GM23338 (cell line): ENCODE measurements around the gene SMG6. TPM values are rescaled to one million over a fixed set of nuclear protein-coding genes. Genes with fewer than 3 reads are reported as not detected.

Source experiments
- ATAC-seq: fragments of 200-7000 bp; cut with Tn5 transposase; 3 replicates; pipeline ENCODE4 v1.9.1; 2020
- DNase-seq: peaks from one replicate; pipeline ENCODE4 v3.0.0-alpha.2; 2015; ENCODE audit warnings: low spot score
- H2AFZ ChIP-seq: fragments of 200-600 bp; sonication (generic); 2 replicates; pipeline ENCODE4 v1.8.0; 2016; ENCODE audit warnings: antibody characterized with exemption, mild to moderate bottlenecking, moderate library complexity
- H3F3A ChIP-seq: fragments of 200-600 bp; sonication (generic); replicated peaks from 2 replicates; pipeline ENCODE4 v1.8.0; 2017; ENCODE audit warnings: antibody characterized with exemption, mixed run types, low read depth
- H3K27ac ChIP-seq: fragments of 200-600 bp; sonication (generic); 2 replicates; pipeline ENCODE4 v1.6.1; 2016; ENCODE audit warnings: low read depth
- H3K27me3 ChIP-seq: fragments of 200-600 bp; sonication (generic); 2 replicates; pipeline ENCODE4 v1.8.0; 2016; ENCODE audit warnings: mild to moderate bottlenecking, mixed run types, moderate library complexity; ENCODE audit not compliant: insufficient read depth
- H3K36me3 ChIP-seq: fragments of 200-600 bp; sonication (generic); 2 replicates; pipeline ENCODE4 v1.8.0; 2016; ENCODE audit warnings: mild to moderate bottlenecking; ENCODE audit not compliant: insufficient read depth
- H3K4me1 ChIP-seq: fragments of 200-600 bp; sonication (generic); 2 replicates; pipeline ENCODE4 v1.8.0; 2016; ENCODE audit warnings: mild to moderate bottlenecking, moderate library complexity; ENCODE audit not compliant: insufficient read depth
- H3K4me2 ChIP-seq: fragments of 200-600 bp; sonication (generic); 2 replicates; pipeline ENCODE4 v1.7.1; 2017; ENCODE audit warnings: mixed run types
- H3K4me3 ChIP-seq: fragments of 200-600 bp; sonication (generic); 2 replicates; pipeline ENCODE4 v1.6.1; 2016; ENCODE audit warnings: mixed run types
- H3K79me2 ChIP-seq: fragments of 200-600 bp; sonication (generic); replicated peaks from 2 replicates; pipeline ENCODE4 v1.8.0; 2017; ENCODE audit warnings: mild to moderate bottlenecking; ENCODE audit not compliant: insufficient read depth
- H3K9me2 ChIP-seq: fragments of 200-600 bp; sonication (generic); 2 replicates; pipeline ENCODE4 v1.8.0; 2017; ENCODE audit not compliant: insufficient read depth
- H4K20me1 ChIP-seq: fragments of 200-600 bp; sonication (generic); replicated peaks from 2 replicates; pipeline ENCODE4 v1.8.0; 2017; ENCODE audit warnings: mild to moderate bottlenecking; ENCODE audit not compliant: insufficient read depth
- H3K27ac Mint-ChIP-seq: 2 replicates; pipeline ENCODE4 v1.8.0; 2020; ENCODE audit warnings: inconsistent platforms, mild to moderate bottlenecking, moderate library complexity, mixed read lengths
- H3K27me3 Mint-ChIP-seq: 3 replicates; pipeline ENCODE4 v1.8.0; 2022; ENCODE audit warnings: low read depth, mild to moderate bottlenecking, moderate library complexity, mixed read lengths, inconsistent platforms; ENCODE audit not compliant: insufficient read depth, poor library complexity
- H3K36me3 Mint-ChIP-seq: 3 replicates; pipeline ENCODE4 v1.8.0; 2021; ENCODE audit warnings: low read depth, mild to moderate bottlenecking, inconsistent platforms, moderate library complexity, mixed read lengths
- H3K4me1 Mint-ChIP-seq: 3 replicates; pipeline ENCODE4 v1.8.0; 2020; ENCODE audit warnings: mild to moderate bottlenecking, inconsistent platforms, mixed read lengths
- H3K4me3 Mint-ChIP-seq: 3 replicates; pipeline ENCODE4 v1.8.0; 2021; ENCODE audit warnings: moderate library complexity, mild to moderate bottlenecking, inconsistent platforms, mixed read lengths
- H3K9me3 Mint-ChIP-seq: 3 replicates; pipeline ENCODE4 v1.8.0; 2020; ENCODE audit warnings: moderate library complexity, mild to moderate bottlenecking, inconsistent platforms, mixed read lengths
- EZH2phosphoT487 ChIP-seq: fragments of 200-600 bp; sonication (generic); IDR thresholded peaks from one replicate; pipeline ENCODE4 v1.8.1; 2018; ENCODE audit warnings: antibody characterized with exemption; ENCODE audit not compliant: unreplicated experiment
- POLR2AphosphoS5 ChIP-seq: IDR thresholded peaks from 2 replicates; pipeline ENCODE4 v1.6.1; 2016; ENCODE audit warnings: antibody characterized with exemption, low read depth
- STAT1 ChIP-seq: IDR thresholded peaks from one replicate; pipeline ENCODE4 v1.6.1; 2016; ENCODE audit warnings: antibody characterized with exemption; ENCODE audit not compliant: unreplicated experiment
- ZNF114 ChIP-seq: fragments of 250-450 bp; sonication (Bioruptor Pico); IDR thresholded peaks from 2 replicates; pipeline ENCODE4 v1.5.0; 2020; ENCODE audit warnings: mild to moderate bottlenecking, moderate library complexity
- ZNF331 ChIP-seq: fragments of 250-450 bp; sonication (Bioruptor Pico); IDR thresholded peaks from 2 replicates; pipeline ENCODE4 v1.5.0; 2020; ENCODE audit warnings: low read depth, mild to moderate bottlenecking, moderate library complexity
- polyA plus RNA-seq: library from polyadenylated mRNA; unstranded; fragments of >200 nt; fragmentation: Nextera tagmentation; extraction: Ambion mirVana; gene quantifications from 2 replicates; pipeline ENCODE4 v1.2.1, GENCODE V29; 2016
- total RNA-seq: library from RNA; depleted of rRNA; stranded (reverse); fragments of >200 nt; shearing (Covaris generic); gene quantifications from 2 replicates; pipeline ENCODE4 v1.2.3, GENCODE V29; 2014
- TF ChIP-seq, protein P1 (sequence below): fragments of 250-450 bp; sonication (Bioruptor Pico); IDR thresholded peaks from 2 replicates; pipeline ENCODE4 v1.5.0; 2020; ENCODE audit warnings: mild to moderate bottlenecking, moderate library complexity

Gene SMG6
- total and polyA plus RNA-seq, 2 experiments from 2014 or later: 10.4 to 43.1 TPM

- Histone ChIP-seq H3F3A (no peaks in the 10 kb centered on the region), H4K20me1 (no peaks in the 10 kb centered on the region), H3K79me2 (no peaks in the 10 kb centered on the region), H3K4me2 (no peak overlapping the region), H3K36me3 (no peaks in the 10 kb centered on the region), H2AFZ (no peak overlapping the region), H3K4me1 (no peaks in the 10 kb centered on the region), H3K9me2 (no peaks in the 10 kb centered on the region), H3K27me3 (no peaks in the 10 kb centered on the region), H3K4me3 (no peak overlapping the region), H3K27ac (no peak overlapping the region)
- no peaks in the 10 kb centered on the region for H3K9me3 Mint-ChIP-seq
- H3K27ac Mint-ChIP-seq: no peak overlapping the region; the same call in 1 of the 2 replicates
- H3K36me3 Mint-ChIP-seq: peaks cover 12% of the 10 kb centered on the region
- TF ChIP-seq ZNF331 (CRISPR knock-in tag) (no peak), EZH2phosphoT487 (no peak)
- TF ChIP-seq, protein P1, sequence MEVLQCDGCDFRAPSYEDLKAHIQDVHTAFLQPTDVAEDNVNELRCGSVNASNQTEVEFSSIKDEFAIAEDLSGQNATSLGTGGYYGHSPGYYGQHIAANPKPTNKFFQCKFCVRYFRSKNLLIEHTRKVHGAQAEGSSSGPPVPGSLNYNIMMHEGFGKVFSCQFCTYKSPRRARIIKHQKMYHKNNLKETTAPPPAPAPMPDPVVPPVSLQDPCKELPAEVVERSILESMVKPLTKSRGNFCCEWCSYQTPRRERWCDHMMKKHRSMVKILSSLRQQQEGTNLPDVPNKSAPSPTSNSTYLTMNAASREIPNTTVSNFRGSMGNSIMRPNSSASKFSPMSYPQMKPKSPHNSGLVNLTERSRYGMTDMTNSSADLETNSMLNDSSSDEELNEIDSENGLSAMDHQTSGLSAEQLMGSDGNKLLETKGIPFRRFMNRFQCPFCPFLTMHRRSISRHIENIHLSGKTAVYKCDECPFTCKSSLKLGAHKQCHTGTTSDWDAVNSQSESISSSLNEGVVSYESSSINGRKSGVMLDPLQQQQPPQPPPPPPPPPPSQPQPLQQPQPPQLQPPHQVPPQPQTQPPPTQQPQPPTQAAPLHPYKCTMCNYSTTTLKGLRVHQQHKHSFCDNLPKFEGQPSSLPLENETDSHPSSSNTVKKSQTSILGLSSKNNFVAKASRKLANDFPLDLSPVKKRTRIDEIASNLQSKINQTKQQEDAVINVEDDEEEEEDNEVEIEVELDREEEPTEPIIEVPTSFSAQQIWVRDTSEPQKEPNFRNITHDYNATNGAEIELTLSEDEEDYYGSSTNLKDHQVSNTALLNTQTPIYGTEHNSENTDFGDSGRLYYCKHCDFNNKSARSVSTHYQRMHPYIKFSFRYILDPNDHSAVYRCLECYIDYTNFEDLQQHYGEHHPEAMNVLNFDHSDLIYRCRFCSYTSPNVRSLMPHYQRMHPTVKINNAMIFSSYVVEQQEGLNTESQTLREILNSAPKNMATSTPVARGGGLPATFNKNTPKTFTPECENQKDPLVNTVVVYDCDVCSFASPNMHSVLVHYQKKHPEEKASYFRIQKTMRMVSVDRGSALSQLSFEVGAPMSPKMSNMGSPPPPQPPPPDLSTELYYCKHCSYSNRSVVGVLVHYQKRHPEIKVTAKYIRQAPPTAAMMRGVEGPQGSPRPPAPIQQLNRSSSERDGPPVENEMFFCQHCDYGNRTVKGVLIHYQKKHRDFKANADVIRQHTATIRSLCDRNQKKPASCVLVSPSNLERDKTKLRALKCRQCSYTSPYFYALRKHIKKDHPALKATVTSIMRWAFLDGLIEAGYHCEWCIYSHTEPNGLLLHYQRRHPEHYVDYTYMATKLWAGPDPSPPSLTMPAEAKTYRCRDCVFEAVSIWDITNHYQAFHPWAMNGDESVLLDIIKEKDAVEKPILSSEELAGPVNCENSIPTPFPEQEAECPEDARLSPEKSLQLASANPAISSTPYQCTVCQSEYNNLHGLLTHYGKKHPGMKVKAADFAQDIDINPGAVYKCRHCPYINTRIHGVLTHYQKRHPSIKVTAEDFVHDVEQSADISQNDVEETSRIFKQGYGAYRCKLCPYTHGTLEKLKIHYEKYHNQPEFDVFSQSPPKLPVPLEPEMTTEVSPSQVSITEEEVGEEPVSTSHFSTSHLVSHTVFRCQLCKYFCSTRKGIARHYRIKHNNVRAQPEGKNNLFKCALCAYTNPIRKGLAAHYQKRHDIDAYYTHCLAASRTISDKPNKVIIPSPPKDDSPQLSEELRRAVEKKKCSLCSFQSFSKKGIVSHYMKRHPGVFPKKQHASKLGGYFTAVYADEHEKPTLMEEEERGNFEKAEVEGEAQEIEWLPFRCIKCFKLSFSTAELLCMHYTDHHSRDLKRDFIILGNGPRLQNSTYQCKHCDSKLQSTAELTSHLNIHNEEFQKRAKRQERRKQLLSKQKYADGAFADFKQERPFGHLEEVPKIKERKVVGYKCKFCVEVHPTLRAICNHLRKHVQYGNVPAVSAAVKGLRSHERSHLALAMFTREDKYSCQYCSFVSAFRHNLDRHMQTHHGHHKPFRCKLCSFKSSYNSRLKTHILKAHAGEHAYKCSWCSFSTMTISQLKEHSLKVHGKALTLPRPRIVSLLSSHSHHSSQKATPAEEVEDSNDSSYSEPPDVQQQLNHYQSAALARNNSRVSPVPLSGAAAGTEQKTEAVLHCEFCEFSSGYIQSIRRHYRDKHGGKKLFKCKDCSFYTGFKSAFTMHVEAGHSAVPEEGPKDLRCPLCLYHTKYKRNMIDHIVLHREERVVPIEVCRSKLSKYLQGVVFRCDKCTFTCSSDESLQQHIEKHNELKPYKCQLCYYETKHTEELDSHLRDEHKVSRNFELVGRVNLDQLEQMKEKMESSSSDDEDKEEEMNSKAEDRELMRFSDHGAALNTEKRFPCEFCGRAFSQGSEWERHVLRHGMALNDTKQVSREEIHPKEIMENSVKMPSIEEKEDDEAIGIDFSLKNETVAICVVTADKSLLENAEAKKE (CRISPR knock-in tag): no peak
- H3K27me3 Mint-ChIP-seq: peaks cover 8% of the 10 kb centered on the region
- DNase-seq (no peak), ATAC-seq (no peak)
- no peak overlapping the region for H3K4me3 Mint-ChIP-seq
- peaks cover 5% of the 10 kb centered on the region; the same call in 1 of the 3 replicates for H3K4me1 Mint-ChIP-seq
These were observed 222.0 kb downstream of the SMG6 start for GRCh38 chr17:2081564-2081963.

- Mint-ChIP-seq H3K36me3 (peaks cover 12% of the 10 kb centered on the region; the same call in 2 of the 3 replicates), H3K27me3 (peaks cover 14% of the 10 kb centered on the region), H3K4me3 (no peak overlapping the region), H3K4me1 (peaks cover 15% of the 10 kb centered on the region), H3K27ac (no peak overlapping the region), H3K9me3 (no peaks in the 10 kb centered on the region)
- Histone ChIP-seq H3K9me2 (no peaks in the 10 kb centered on the region), H3K27me3 (no peaks in the 10 kb centered on the region), H3K4me3 (no peak overlapping the region), H3K4me2 (no peak overlapping the region), H4K20me1 (no peaks in the 10 kb centered on the region), H3F3A (no peaks in the 10 kb centered on the region), H3K4me1 (peaks cover 11% of the 10 kb centered on the region; the same call in 1 of the 2 replicates), H3K27ac (no peak overlapping the region), H2AFZ (no peak overlapping the region), H3K36me3 (no peaks in the 10 kb centered on the region), H3K79me2 (no peaks in the 10 kb centered on the region)
- DNase-seq: no peak
- TF ChIP-seq STAT1 (no peak), ZNF331 (CRISPR knock-in tag) (no peak), ZNF114 (CRISPR knock-in tag) (no peak), POLR2AphosphoS5 (no peak)
- TF ChIP-seq, protein P1 (CRISPR knock-in tag): no peak
- no peak for ATAC-seq
These were observed 226.5 kb downstream of the SMG6 start for GRCh38 chr17:2077040-2077439.
